Neural progenitor cell (in vitro differentiated cells): ENCODE results near the gene SERPINE2.

Experiments
- EZH2 ChIP-seq: fragments of 200-600 bp; sonication (generic); IDR thresholded peaks from 2 replicates; pipeline ENCODE4 v1.6.1; 2017; ENCODE audit warnings: antibody characterized with exemption, mild to moderate bottlenecking, moderate library complexity
- TF ChIP-seq, protein P1 (sequence below): fragments of 200-600 bp; sonication (generic); IDR thresholded peaks from 2 replicates; pipeline ENCODE4 v1.5.1; 2017; ENCODE audit warnings: antibody characterized with exemption, mild to moderate bottlenecking

DNA sequence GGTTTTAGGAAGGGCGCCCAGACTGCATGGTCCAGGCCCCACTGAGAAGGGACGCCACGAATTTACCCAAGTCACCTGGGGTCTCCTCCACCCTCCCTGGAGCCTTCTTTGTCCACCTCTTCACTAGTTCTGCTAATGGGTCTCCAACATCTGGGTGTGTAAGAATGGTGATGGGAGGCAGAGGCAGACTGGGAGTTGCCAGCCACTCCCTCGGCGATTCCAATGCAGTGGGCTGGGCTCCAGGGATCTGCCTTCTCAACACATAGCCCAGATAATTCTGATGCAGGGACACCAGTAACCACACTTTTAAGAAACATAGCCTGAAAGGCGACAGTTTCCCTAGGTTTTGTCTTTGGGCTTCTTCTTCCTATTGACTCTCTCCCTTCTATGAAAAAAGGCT, 42.7 kb downstream of the SERPINE2 start:
- TF ChIP-seq EZH2 = no peak
- TF ChIP-seq, protein P1, sequence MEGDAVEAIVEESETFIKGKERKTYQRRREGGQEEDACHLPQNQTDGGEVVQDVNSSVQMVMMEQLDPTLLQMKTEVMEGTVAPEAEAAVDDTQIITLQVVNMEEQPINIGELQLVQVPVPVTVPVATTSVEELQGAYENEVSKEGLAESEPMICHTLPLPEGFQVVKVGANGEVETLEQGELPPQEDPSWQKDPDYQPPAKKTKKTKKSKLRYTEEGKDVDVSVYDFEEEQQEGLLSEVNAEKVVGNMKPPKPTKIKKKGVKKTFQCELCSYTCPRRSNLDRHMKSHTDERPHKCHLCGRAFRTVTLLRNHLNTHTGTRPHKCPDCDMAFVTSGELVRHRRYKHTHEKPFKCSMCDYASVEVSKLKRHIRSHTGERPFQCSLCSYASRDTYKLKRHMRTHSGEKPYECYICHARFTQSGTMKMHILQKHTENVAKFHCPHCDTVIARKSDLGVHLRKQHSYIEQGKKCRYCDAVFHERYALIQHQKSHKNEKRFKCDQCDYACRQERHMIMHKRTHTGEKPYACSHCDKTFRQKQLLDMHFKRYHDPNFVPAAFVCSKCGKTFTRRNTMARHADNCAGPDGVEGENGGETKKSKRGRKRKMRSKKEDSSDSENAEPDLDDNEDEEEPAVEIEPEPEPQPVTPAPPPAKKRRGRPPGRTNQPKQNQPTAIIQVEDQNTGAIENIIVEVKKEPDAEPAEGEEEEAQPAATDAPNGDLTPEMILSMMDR = no peak
